Measurements from ENCODE around the gene CD109. TPM values are rescaled to one million over a fixed set of nuclear protein-coding genes. Genes with fewer than 3 reads are reported as not detected.

Gene CD109
- total and polyA plus RNA-seq, 2 of the 4 experiments (the other 2 are of a cell fraction), result 3.6 to 5.0 TPM

DNA sequence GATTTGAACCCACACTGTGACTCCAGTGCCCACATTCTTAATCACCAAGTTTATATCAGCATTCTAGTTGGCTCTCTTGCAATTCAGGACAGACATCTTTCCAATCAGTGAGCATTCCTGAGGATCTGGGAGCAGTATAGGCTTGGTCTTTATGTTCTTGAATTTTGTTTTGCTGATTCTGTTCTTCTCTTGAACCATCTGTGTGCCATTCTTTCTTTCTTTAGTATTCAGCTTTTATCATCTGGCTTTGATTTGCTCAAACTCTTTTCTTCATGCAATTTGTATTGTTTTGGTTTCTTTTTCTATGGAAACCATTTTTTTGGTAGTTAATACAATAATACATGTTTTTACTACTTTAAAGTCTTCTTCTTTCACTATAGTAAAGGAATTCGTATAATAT lies 162.4 kb downstream of the CD109 start:
- Histone ChIP-seq H3K4me1 (ENCODE audit: control insufficient read depth, insufficient read depth, low read length) (peaks cover 4% of the 10 kb centered on the region), H4K8ac (ENCODE audit: low read depth in 2 of 2, low read length in 2 of 2) (no peak overlapping the region), H3K18ac (ENCODE audit: low read depth, low read length) (no peak overlapping the region), H3K4me2 (ENCODE audit: low read depth, low read length) (no peak overlapping the region), H3K14ac (replicated peaks; ENCODE audit: low read depth, low read length) (no peak overlapping the region), H3K4me3 (ENCODE audit: insufficient read depth, low read depth, low read length) (no peak overlapping the region), H2BK20ac (ENCODE audit: low read depth, low read length) (no peak overlapping the region), H3K79me1 (ENCODE audit: low read depth in 1 of 2, low read length in 2 of 2) (no peaks in the 10 kb centered on the region), H3K4ac (ENCODE audit: low read depth, low read length) (no peak overlapping the region), H2AK5ac (ENCODE audit: low read depth, low read length) (no peak overlapping the region), H4K20me1 (ENCODE audit: insufficient read depth, low read length) (no peaks in the 10 kb centered on the region), H2AFZ (replicated peaks; ENCODE audit: low read length, poor library complexity) (no peak overlapping the region), H3K27ac (ENCODE audit: insufficient read depth, low read length) (no peak overlapping the region), H3K9me3 (ENCODE audit: control insufficient read depth, insufficient read depth, low read length) (no peaks in the 10 kb centered on the region), H2BK5ac (ENCODE audit: low read depth, low read length, poor library complexity, severe bottlenecking) (no peak overlapping the region), H3K36me3 (ENCODE audit: control insufficient read depth, insufficient read depth, low read length) (no peaks in the 10 kb centered on the region), H3K9me1 (ENCODE audit: insufficient read depth, low read length) (no peaks in the 10 kb centered on the region; the same call in 1 of the 2 replicates), H3K9ac (ENCODE audit: low read depth, low read length) (no peak overlapping the region), H4K91ac (ENCODE audit: insufficient read depth, low read depth, low read length) (no peak overlapping the region), H3K27me3 (ENCODE audit: control insufficient read depth, insufficient read depth, low read length) (no peaks in the 10 kb centered on the region), H4K5ac (ENCODE audit: low read depth, low read length) (no peak overlapping the region), H3K23ac (ENCODE audit: low read depth, low read length) (no peak overlapping the region), H3K56ac (ENCODE audit: extremely low read depth, insufficient read depth, low read length) (no peak overlapping the region), H2BK120ac (ENCODE audit: low read depth, low read length) (no peak overlapping the region), H2AK9ac (replicated peaks; ENCODE audit: low read depth, low read length, poor library complexity) (no peak overlapping the region), H2BK15ac (ENCODE audit: low read depth, low read length) (no peak overlapping the region)
- no peak for DNase-seq
- dilution Hi-C loops (cut with HindIII; ENCODE audit: low sequenced_read_pairs, unreplicated experiment), result no loop called here
- TF ChIP-seq POLR2A (IDR thresholded peaks at IDR 0.05; ENCODE audit: low read depth, low read length) (no peak), FOS (IDR thresholded peaks at IDR 0.05; ENCODE audit: low read depth, low read length) (no peak), CHD1 (IDR thresholded peaks at IDR 0.05; ENCODE audit: low read depth, low read length) (no peak), RFX5 (IDR thresholded peaks at IDR 0.05; ENCODE audit: low read depth, low read length) (no peak), MXI1 (IDR thresholded peaks at IDR 0.05; ENCODE audit: borderline replicate concordance, low read depth, low read length) (no peak), BHLHE40 (IDR thresholded peaks at IDR 0.05; ENCODE audit: low read depth, low read length) (no peak), SMC3 (IDR thresholded peaks at IDR 0.05; ENCODE audit: low read depth, low read length) (no peak), CEBPB (IDR thresholded peaks at IDR 0.05; ENCODE audit: low read depth, low read length) (no peak), RAD21 (IDR thresholded peaks at IDR 0.05; ENCODE audit: low read length) (no peak)
- TF ChIP-seq, protein P1, sequence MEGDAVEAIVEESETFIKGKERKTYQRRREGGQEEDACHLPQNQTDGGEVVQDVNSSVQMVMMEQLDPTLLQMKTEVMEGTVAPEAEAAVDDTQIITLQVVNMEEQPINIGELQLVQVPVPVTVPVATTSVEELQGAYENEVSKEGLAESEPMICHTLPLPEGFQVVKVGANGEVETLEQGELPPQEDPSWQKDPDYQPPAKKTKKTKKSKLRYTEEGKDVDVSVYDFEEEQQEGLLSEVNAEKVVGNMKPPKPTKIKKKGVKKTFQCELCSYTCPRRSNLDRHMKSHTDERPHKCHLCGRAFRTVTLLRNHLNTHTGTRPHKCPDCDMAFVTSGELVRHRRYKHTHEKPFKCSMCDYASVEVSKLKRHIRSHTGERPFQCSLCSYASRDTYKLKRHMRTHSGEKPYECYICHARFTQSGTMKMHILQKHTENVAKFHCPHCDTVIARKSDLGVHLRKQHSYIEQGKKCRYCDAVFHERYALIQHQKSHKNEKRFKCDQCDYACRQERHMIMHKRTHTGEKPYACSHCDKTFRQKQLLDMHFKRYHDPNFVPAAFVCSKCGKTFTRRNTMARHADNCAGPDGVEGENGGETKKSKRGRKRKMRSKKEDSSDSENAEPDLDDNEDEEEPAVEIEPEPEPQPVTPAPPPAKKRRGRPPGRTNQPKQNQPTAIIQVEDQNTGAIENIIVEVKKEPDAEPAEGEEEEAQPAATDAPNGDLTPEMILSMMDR (conservative IDR thresholded peaks at IDR 0.05; ENCODE audit: low read depth, low read length), result no peak
- TF ChIP-seq, protein P2, sequence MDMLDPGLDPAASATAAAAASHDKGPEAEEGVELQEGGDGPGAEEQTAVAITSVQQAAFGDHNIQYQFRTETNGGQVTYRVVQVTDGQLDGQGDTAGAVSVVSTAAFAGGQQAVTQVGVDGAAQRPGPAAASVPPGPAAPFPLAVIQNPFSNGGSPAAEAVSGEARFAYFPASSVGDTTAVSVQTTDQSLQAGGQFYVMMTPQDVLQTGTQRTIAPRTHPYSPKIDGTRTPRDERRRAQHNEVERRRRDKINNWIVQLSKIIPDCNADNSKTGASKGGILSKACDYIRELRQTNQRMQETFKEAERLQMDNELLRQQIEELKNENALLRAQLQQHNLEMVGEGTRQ (IDR thresholded peaks at IDR 0.05; ENCODE audit: low read depth, low read length), result no peak
- TF ChIP-seq, protein P3, sequence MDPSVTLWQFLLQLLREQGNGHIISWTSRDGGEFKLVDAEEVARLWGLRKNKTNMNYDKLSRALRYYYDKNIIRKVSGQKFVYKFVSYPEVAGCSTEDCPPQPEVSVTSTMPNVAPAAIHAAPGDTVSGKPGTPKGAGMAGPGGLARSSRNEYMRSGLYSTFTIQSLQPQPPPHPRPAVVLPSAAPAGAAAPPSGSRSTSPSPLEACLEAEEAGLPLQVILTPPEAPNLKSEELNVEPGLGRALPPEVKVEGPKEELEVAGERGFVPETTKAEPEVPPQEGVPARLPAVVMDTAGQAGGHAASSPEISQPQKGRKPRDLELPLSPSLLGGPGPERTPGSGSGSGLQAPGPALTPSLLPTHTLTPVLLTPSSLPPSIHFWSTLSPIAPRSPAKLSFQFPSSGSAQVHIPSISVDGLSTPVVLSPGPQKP (IDR thresholded peaks at IDR 0.05; ENCODE audit: borderline replicate concordance, low read depth, low read length), result no peak
- no CpG with 5 or more reads among the region's 1 CpG for WGBS, 2 experiments (ENCODE audit: extremely low coverage in 2 of 2, insufficient read length in 1 of 2)
- ChIA-PET POLR2A (ENCODE audit: unreplicated experiment) (no interaction called here), CTCF (no interaction called here)
- BruUV-seq (replicated peaks), result no TSS peak
- intact Hi-C loops (cut with micrococcal nuclease), result loop anchor here (5.0 kb wide), 2 partner anchors 109 to 121 kb away; no protein-coding TSS in a partner anchor
- in situ Hi-C loops (cut with MboI; ENCODE audit: low sequenced_read_pairs), result loop anchor here (10.0 kb wide), 1 partner anchor 1356 kb away; no protein-coding TSS in a partner anchor
- no peak for ATAC-seq (ENCODE audit: low read depth)

Data from IMR-90 (cell line).